Esophagus muscularis mucosa (tissue), 4 donors: ENCODE results near the gene BRSK2. TPM values are rescaled to one million over a fixed set of nuclear protein-coding genes. Genes with fewer than 3 reads are reported as not detected.

ENCODE experiments used
- DNase-seq: peaks from one replicate; pipeline ENCODE4 v3.0.0-alpha.2; 2017; ENCODE audit errors: extremely low spot score
- H3K27ac ChIP-seq, 4 donors: fragments of 200-600 bp; sonication (generic); replicated peaks in 1 of 4; 1 replicate in 3 of 4; 2 replicates in 1 of 4; pipeline ENCODE4 v1.5.1; 2016 to 2019; ENCODE audit warnings: mild to moderate bottlenecking in 1 of 4
- H3K27me3 ChIP-seq, 4 donors: fragments of 200-600 bp; sonication (generic); one replicate each; pipeline versions ENCODE4 v1.5.1 to v1.6.0; 2016 to 2019
- H3K36me3 ChIP-seq, 4 donors: fragments of 200-600 bp; sonication (generic); one replicate each; pipeline ENCODE4 v1.5.1; 2016 to 2019
- H3K4me1 ChIP-seq, 4 donors: fragments of 200-600 bp; sonication (generic); one replicate each; pipeline ENCODE4 v1.5.1; 2016 to 2019
- H3K4me3 ChIP-seq, 4 donors: fragments of 200-600 bp; sonication (generic); 1 replicate in 2 of 4; 2 replicates in 2 of 4; pipeline ENCODE4 v1.5.1; 2016 to 2019; ENCODE audit warnings: mild to moderate bottlenecking in 4 of 4, moderate library complexity in 1 of 4
- H3K9me3 ChIP-seq, 4 donors: fragments of 200-600 bp; sonication (generic); 1 replicate in 3 of 4; 2 replicates in 1 of 4; pipeline ENCODE4 v1.5.1; 2016 to 2019
- EP300 ChIP-seq: sonication (generic); formaldehyde crosslinking; IDR thresholded peaks from one replicate; pipeline ENCODE4 v1.6.1; 2017; ENCODE audit warnings: antibody characterized with exemption
- POLR2A ChIP-seq: fragments of 450-650 bp; IDR thresholded peaks from one replicate; pipeline ENCODE4 v1.6.1; 2017; ENCODE audit warnings: antibody characterized with exemption, moderate library complexity, mild to moderate bottlenecking, low read depth
- POLR2AphosphoS5 ChIP-seq, 2 donors: sonication (generic); formaldehyde crosslinking; IDR thresholded peaks; one replicate each; pipeline ENCODE4 v1.6.1; 2017; ENCODE audit warnings: antibody characterized with exemption in 2 of 2
- WGBS: methylation state at CpG from one replicate; pipeline ENCODE4 v1.1.5; 2018; 5-methylcytosine and 5-hydroxymethylcytosine counted together
- intact Hi-C: fragments of 100-400 bp; cut with DNase I; formaldehyde crosslinking; loops from one replicate; pipeline ENCODE4 v1.15.1; 2023
- total RNA-seq, 4 donors: library from RNA; depleted of rRNA; stranded (reverse); fragments of >200 nt; gene quantifications; one replicate each; pipeline versions ENCODE4 v1.1.0 to v1.2.1, GENCODE V29; 2016
- TF ChIP-seq, protein P1 (sequence below), 3 experiments: fragments of 200-600 bp in 2 of 3; fragments of 450-650 bp in 1 of 3; sonication (generic) in 2 of 3; IDR thresholded peaks; one replicate each; pipeline ENCODE4 v1.5.1; 2017 to 2019; ENCODE audit warnings: antibody characterized with exemption in 3 of 3, mild to moderate bottlenecking in 2 of 3, moderate library complexity in 1 of 3

Gene BRSK2
- total RNA-seq, 4 donors from 2014 or later = 1.0 to 3.3 (median 2.8) TPM

DNA sequence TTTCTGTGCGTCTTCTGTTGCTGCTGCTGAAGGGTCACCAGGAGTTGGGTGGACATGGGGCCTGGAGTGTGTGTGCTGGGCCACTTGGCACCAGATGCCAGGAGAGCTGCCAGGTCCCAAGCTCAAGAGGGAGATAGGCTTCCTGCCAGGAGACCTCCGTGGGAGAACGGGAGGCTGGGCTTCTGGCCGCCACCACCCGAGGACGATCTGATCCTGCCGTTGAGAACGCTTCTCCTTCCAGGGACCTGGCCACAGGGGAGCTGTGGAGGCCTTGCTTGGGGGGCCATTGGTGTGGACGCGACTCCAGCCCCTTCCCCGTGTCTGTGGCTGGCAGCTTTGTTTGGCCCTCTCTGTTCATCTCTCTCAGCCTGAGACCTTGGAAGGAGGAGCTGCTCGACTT is 2.4 kb downstream of the BRSK2 start:
- peaks cover 5 to 70% (median 31%) of the 10 kb centered on the region in 4 donors for H3K27me3 ChIP-seq
- H3K4me1 ChIP-seq = peaks cover 14 to 26% (median 20%) of the 10 kb centered on the region in 4 donors
- H3K9me3 ChIP-seq = no peaks in the 10 kb centered on the region
- DNase-seq = no peak
- intact Hi-C loops = no loop called here
- H3K4me3 ChIP-seq = no peak overlapping the region
- WGBS = 83% methylated on average over 12 of the region's 12 CpGs
- H3K36me3 ChIP-seq = no peaks in the 10 kb centered on the region
- H3K27ac ChIP-seq = no peak overlapping the region
- TF ChIP-seq POLR2A (no peak), POLR2AphosphoS5 (IDR thresholded peaks at IDR 0.05) (no peak), EP300 (no peak)
- TF ChIP-seq, protein P1, sequence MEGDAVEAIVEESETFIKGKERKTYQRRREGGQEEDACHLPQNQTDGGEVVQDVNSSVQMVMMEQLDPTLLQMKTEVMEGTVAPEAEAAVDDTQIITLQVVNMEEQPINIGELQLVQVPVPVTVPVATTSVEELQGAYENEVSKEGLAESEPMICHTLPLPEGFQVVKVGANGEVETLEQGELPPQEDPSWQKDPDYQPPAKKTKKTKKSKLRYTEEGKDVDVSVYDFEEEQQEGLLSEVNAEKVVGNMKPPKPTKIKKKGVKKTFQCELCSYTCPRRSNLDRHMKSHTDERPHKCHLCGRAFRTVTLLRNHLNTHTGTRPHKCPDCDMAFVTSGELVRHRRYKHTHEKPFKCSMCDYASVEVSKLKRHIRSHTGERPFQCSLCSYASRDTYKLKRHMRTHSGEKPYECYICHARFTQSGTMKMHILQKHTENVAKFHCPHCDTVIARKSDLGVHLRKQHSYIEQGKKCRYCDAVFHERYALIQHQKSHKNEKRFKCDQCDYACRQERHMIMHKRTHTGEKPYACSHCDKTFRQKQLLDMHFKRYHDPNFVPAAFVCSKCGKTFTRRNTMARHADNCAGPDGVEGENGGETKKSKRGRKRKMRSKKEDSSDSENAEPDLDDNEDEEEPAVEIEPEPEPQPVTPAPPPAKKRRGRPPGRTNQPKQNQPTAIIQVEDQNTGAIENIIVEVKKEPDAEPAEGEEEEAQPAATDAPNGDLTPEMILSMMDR (IDR thresholded peaks at IDR 0.05) = no peak

DNA sequence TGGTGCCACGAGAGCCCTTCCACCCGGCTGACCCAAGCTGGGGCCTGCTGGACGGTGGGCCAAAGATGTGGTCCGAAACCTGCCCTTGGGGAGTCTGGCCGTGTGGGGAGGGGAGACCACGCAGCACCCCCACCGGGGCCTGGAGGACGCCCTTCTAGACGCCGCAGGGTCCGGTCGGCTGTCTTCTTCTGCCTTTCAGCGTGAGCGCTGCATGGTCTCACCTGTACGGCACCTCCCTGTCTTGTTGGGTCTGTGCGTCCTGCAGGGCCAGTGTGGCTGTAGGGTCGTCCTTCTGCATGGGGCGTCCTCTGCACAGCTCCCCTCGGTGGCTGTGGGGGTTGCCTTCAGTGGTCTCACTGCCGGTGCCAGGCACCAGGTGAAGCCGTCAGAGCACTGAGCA is 2.8 kb downstream of the BRSK2 start:
- no peak for DNase-seq
- Histone ChIP-seq H3K4me1 (peaks cover 14 to 26% (median 20%) of the 10 kb centered on the region in 4 donors), H3K36me3 (no peaks in the 10 kb centered on the region), H3K27ac (no peak overlapping the region), H3K9me3 (no peaks in the 10 kb centered on the region), H3K27me3 (peaks cover 5 to 74% (median 31%) of the 10 kb centered on the region in 4 donors), H3K4me3 (no peak overlapping the region)
- intact Hi-C loops = no loop called here
- no peak for TF ChIP-seq EP300
- no peak for TF ChIP-seq POLR2A
- TF ChIP-seq POLR2AphosphoS5 (IDR thresholded peaks at IDR 0.05) = no peak
- TF ChIP-seq, protein P1 (IDR thresholded peaks at IDR 0.05) = no peak
- WGBS = 94% methylated on average over 15 of the region's 21 CpGs

- 95% methylated on average over 14 of the region's 19 CpGs for WGBS
- Histone ChIP-seq H3K4me1 (peaks cover 14 to 26% (median 20%) of the 10 kb centered on the region in 4 donors), H3K4me3 (no peak overlapping the region), H3K27me3 (peaks cover 5 to 80% (median 31%) of the 10 kb centered on the region in 4 donors), H3K27ac (no peak overlapping the region), H3K9me3 (no peaks in the 10 kb centered on the region), H3K36me3 (no peaks in the 10 kb centered on the region)
- DNase-seq = no peak
- intact Hi-C loops = no loop called here
- TF ChIP-seq POLR2AphosphoS5 (IDR thresholded peaks at IDR 0.05) (no peak), POLR2A (no peak), EP300 (no peak)
- TF ChIP-seq, protein P1 (IDR thresholded peaks at IDR 0.05) = no peak
Measured at GRCh38 chr11:1393038-1393710, 3.4 kb downstream of the BRSK2 start.

- no peaks in the 10 kb centered on the region for H3K9me3 ChIP-seq
- intact Hi-C loops = no loop called here
- no peak for TF ChIP-seq EP300
- TF ChIP-seq, protein P1 (IDR thresholded peaks at IDR 0.05) = no peak
- TF ChIP-seq POLR2AphosphoS5 (IDR thresholded peaks at IDR 0.05) = no peak
- no peak overlapping the region for H3K27ac ChIP-seq
- WGBS = 89% methylated on average over 12 of the region's 29 CpGs
- no peak for DNase-seq
- H3K36me3 ChIP-seq = no peaks in the 10 kb centered on the region
- no peak overlapping the region for H3K4me3 ChIP-seq
- peaks cover 5 to 93% (median 31%) of the 10 kb centered on the region in 4 donors for H3K27me3 ChIP-seq
- H3K4me1 ChIP-seq = peaks cover 4 to 14% (median 10%) of the 10 kb centered on the region in 4 donors
Measured at GRCh38 chr11:1394936-1395772, 5.4 kb downstream of the BRSK2 start.
